Measurements from ENCODE around the gene FTO.
"Not testable (repeated sequence)": the region's sequence is repeated elsewhere in the genome, so short reads cannot be mapped to it uniquely, and the experiment has no call there.

The FTO gene

GRCh38 chr16:54175552-54176375 is 471.8 kb downstream of the FTO start:
- no peak for DNase-seq (ENCODE audit: low read depth, low spot score)

- peak; percentile 59 for DNase-seq (ENCODE audit: low read depth, low spot score)
These were observed 472.5 kb downstream of the FTO start for GRCh38 chr16:54176376-54176901.

GRCh38 chr16:54177052-54177861 is 473.3 kb downstream of the FTO start:
- DNase-seq (ENCODE audit: low read depth, low spot score): peak; percentile 26

- no peak for DNase-seq (ENCODE audit: low read depth, low spot score)
These were observed 474.0 kb downstream of the FTO start for GRCh38 chr16:54177862-54178477.

GRCh38 chr16:54178478-54178976 is 474.6 kb downstream of the FTO start:
- DNase-seq (ENCODE audit: low read depth, low spot score): peak; percentile 85

- DNase-seq (ENCODE audit: low read depth, low spot score): no peak
These were observed 476.7 kb downstream of the FTO start for GRCh38 chr16:54180421-54181359.

- DNase-seq (ENCODE audit: low read depth, low spot score): not testable (repeated sequence)
These were observed 477.9 kb downstream of the FTO start for GRCh38 chr16:54181683-54182329.

- DNase-seq (ENCODE audit: low read depth, low spot score): no peak
These were observed 481.1 kb downstream of the FTO start for GRCh38 chr16:54185045-54185444.

- no peak for DNase-seq (ENCODE audit: low read depth, low spot score)
These were observed 487.2 kb downstream of the FTO start for GRCh38 chr16:54191163-54191562.

GRCh38 chr16:54191592-54191991 is 487.6 kb downstream of the FTO start:
- DNase-seq (ENCODE audit: low read depth, low spot score): no peak

GRCh38 chr16:54193013-54193664 is 489.2 kb downstream of the FTO start:
- DNase-seq (ENCODE audit: low read depth, low spot score): no peak

- peak; percentile 90 for DNase-seq (ENCODE audit: low read depth, low spot score)
These were observed 489.8 kb downstream of the FTO start for GRCh38 chr16:54193665-54194333.

GRCh38 chr16:54194334-54194743 is 490.4 kb downstream of the FTO start:
- DNase-seq (ENCODE audit: low read depth, low spot score): peak; percentile 28

- DNase-seq (ENCODE audit: low read depth, low spot score): no peak
These were observed 493.8 kb downstream of the FTO start for GRCh38 chr16:54197758-54198157.

GRCh38 chr16:54199487-54200160 is 495.7 kb downstream of the FTO start:
- no peak for DNase-seq (ENCODE audit: low read depth, low spot score)

- no peak for DNase-seq (ENCODE audit: low read depth, low spot score)
These were observed 496.2 kb downstream of the FTO start for GRCh38 chr16:54200161-54200534.

GRCh38 chr16:54200720-54201119 is 496.8 kb downstream of the FTO start:
- DNase-seq (ENCODE audit: low read depth, low spot score): no peak

GRCh38 chr16:54201200-54201599 is 497.2 kb downstream of the FTO start:
- no peak for DNase-seq (ENCODE audit: low read depth, low spot score)

Measured in ELF-1 (cell line).